Right renal cortex interstitium (tissue), 3 donors: ENCODE results near the gene IFNA8. TPM values are rescaled to one million over a fixed set of nuclear protein-coding genes. Genes with fewer than 3 reads are reported as not detected.
A peak's percentile ranks its signal among the peaks of the same experiment; 100 is the strongest.
"Not testable (repeated sequence)": the region's sequence is repeated elsewhere in the genome, so short reads cannot be mapped to it uniquely, and the experiment has no call there.

Experiments
- DNase-seq, 3 donors: peaks; one replicate each; pipeline ENCODE4 v3.0.0-alpha.2; 2013; ENCODE audit warnings: low read depth in 3 of 3, low spot score in 2 of 3
- polyA plus RNA-seq, 3 donors: library from polyadenylated mRNA; unstranded; fragments of 120-200 nt; gene quantifications; one replicate each; pipeline ENCODE4 v1.2.1, GENCODE V29; 2013; ENCODE audit not compliant: insufficient read length in 3 of 3

The IFNA8 gene
- polyA plus RNA-seq = not detected

DNA sequence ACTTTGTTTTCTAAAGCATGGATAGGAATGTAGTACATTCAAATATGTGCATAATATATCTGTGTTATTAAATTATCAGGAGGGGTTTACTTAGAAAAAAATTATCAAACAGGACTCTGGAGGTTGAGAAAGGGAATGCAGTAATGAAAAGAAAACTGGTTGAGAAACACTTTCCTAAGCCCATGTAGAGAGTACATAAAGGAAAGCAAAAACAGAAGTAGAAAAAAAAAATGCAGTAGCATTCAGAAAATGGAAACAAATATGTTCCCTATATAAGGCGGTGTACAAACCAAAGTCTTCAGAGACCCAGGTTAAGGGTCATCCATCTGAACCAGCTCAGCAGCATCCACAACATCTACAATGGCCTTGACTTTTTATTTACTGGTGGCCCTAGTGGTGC lies at the start of gene IFNA8:
Gene IFNA8 (plus strand): TSS at position 301 of the 400 bp plus-strand sequence. CDS start 60 bp downstream, at position 361.
- DNase-seq = no peak

DNA sequence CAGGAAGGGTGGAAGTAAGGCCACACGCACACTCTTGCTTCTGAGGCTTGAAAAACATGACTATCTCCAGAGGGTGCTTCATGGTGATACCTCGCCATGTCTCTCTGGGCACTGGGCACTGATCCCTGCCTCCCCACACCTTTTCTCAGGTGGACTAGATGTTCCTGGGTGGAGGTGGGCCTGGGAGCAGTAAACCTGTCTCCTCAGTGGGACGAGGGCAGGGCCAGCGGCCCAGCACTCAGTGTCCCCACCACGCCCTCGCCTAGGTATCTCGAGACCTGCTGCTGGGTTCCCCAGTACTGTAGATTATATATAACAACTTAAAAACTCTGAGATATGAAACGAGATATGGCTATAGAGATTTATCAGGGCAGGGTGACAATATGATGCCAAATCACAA lies 46.6 kb upstream of the IFNA8 start:
- no peak for DNase-seq

- DNase-seq = not testable (repeated sequence)
Observed at GRCh38 chr9:21367169-21367568, 41.7 kb upstream of the IFNA8 start.

DNA sequence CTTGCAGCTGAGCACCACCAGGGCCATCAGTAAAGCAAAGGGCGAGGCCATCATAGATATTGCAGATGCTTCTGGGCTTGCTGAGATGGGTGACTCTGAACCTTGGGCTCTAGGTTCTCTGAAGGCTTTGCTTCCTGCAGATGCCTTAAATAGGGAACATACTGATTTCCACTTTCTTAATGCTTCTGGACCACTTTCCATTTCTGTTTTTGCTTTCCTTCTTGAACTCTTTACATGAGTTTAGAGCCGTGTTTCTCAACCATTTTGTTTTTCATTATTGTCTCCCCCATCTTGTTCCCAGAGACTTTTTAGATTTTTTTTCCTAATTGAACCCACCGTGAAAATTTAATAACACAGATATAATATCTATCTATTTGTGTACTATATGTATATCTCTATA lies 41.0 kb upstream of the IFNA8 start, which contains the start of gene IFNA13:
Gene IFNA13 (minus strand): TSS at position 101 of the 400 bp plus-strand sequence. CDS start 47 bp downstream, at position 54.
- DNase-seq = no peak

DNA sequence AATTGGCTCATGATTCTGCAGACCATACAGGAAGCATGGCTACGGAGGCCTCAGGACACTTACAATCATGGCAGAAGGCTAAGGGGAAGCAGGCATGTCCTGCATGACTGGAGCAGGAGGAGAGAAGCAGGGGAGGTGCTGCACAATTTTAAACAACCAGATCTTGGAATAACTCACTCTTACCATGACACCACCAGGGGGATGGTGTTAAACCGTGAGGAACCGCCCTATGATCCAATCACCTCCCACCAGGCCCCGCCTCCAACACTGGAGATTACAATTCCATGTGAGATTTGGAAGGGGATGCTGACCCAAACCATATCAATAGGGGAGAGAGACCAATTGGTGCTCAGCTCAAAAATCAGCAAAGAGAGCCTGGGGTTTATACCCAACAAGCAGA lies 37.5 kb upstream of the IFNA8 start:
- not testable (repeated sequence) for DNase-seq

DNA sequence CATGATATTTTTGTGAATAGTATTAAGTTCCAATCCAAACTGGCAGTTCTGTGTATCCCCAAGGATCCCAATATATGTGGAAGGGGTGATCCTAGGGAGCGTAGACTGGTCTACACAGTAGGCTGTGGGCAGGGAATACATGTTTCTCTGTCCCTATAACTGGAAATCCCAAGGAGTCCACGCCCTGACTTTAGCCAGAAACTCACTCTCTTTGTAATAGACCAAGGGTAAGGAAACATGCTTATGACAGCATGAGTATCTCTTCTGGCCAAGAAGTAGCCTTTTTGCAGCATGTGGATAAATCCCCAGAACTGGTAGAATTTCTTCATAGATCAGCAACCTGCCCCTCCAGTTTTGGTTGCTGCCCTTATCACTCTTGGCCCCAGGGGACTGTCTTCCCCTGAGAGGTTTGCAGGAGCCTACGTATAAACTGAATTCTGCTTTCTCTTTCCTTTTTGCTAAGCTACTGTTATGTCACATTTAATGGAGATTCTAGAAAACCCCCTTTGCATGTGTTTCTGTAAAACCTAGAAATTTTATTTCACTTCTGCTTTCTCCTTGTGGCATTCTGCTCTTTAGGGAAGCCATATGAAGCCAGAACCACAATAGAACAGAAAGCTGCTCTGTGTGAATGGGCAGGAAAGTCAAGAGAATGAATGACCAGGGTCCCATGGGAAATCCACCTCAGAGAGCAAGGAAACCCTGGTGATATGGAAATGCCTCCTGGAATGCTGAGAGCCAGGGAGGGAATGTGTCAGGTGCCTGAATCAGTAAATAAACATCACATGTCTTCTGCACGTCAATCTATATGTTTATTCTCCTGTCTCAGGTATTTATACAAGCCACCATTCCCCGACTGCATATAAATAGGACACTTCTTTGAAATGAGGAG lies 27.2 kb upstream of the IFNA8 start:
- no peak for DNase-seq

GRCh38 chr9:21383627-21384026 lies 25.3 kb upstream of the IFNA8 start:
- no peak for DNase-seq

DNA sequence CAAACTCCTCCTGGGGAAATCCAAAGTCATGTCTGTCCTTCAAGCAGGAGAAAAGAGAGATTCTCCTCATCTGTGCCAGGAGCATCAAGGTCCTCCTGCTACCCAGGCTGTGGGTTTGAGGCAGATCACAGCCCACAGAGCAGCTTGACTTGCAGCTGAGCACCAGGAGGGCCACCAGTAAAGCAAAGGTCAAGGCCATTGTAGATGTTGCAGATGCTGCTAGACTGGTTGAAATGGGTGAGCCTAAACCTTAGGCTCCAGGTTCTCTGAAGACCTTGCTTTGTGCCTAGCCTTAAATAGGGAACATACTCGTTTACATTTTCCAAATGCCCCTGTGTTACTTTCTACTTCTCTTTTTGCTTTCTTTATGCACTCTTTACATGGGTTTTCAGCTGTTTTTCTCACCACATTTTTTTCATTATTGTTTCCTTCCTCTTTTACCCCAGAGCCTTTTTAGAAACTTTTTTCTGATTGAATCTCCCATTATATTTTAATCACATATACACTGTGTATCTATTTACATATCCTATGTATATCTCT lies 23.7 kb upstream of the IFNA8 start, which contains the start of gene IFNA2:
Gene IFNA2 (minus strand): TSS at position 268 of the 540 bp plus-strand sequence. CDS start 69 bp downstream, at position 199.
- no peak for DNase-seq

DNA sequence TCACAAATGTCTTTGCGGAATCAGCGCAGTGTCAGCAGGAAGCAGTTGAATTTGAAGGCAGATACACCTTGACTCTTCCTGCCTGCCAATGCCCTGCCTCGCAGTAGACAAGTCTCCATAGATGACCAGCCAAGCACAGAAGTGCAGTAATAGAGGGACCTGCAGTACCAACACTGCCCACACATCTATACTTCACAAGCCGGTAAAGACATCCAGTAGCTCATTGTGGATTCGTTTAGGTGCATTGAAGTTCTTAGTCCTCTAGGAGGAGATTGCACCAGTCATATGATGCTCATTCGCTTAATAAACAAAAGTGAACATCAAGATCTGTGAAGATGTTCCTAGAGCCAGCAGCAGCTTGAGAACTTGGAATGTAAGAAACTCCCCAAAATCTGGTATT lies 16.6 kb upstream of the IFNA8 start:
- DNase-seq = no peak

- DNase-seq = peak in 1 of 3 donors; percentile 24
Observed at GRCh38 chr9:21395778-21396717, 12.9 kb upstream of the IFNA8 start.

DNA sequence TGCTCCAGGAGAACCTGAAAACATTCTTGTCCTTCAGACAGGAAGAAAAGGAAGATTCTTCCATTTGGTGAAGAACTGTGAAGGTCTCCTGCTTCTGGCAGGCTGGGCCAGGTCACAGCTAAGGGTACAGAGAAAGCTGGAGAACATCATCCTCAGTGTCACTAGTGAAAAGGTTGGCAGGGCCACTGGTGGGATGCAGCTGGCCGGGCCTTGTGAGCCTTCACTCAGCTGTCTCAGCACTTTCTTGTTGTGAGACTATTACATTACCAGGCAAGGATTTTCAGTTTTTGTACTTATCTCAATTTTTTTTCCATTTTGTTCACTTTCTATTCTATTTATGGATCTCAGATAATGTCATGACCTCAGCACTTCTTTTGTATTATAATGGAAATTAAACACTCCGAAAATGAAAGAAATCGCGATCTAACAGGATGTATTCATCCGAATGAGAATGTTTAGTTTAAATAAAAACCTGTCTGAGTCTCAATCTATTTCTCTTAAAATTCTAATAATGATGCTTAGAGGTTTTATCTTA lies 9.9 kb upstream of the IFNA8 start:
- DNase-seq = no peak

DNA sequence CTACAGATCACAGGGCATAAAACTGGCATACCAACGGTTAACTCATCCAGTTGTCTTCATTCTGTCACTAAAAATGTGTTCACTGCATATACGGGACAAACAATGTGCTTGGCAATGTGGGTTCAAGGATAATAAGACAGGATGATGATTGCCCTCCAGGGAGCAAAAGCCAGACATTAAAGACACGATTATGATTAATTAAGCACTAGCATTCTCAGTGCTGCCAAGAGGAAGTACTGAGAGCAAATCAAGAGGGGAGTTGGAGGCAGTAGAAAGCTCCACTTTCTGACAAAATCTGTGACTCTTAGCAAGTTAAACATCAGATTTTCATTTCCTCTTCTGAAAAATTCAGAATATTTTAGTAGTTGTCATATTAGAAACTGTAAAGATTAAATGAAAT lies 9.0 kb upstream of the IFNA8 start:
- no peak for DNase-seq

- DNase-seq = no peak
Observed at GRCh38 chr9:21402386-21403251, 6.3 kb upstream of the IFNA8 start.

GRCh38 chr9:21404146-21404545 lies 4.8 kb upstream of the IFNA8 start:
- DNase-seq = no peak

DNA sequence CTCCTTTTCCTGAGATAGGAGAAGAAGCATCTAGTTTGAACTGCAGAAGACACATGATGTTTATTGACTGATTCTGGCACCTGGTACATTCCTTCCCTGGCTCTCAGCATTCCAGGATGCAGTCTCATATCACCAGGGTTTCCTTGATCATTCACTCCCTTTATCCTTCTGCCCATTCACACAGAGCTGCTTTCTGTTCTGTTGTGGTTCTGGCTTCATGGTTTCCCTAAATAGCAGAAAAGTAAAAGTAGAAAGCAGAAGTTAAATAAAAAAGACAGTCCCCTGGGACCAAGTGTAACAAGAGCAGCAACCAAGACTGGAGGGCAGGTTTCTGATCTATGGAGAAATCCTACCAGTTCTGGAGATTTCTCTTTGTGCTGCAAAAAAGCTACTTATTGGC lies 3.2 kb downstream of the IFNA8 start:
- no peak for DNase-seq

DNA sequence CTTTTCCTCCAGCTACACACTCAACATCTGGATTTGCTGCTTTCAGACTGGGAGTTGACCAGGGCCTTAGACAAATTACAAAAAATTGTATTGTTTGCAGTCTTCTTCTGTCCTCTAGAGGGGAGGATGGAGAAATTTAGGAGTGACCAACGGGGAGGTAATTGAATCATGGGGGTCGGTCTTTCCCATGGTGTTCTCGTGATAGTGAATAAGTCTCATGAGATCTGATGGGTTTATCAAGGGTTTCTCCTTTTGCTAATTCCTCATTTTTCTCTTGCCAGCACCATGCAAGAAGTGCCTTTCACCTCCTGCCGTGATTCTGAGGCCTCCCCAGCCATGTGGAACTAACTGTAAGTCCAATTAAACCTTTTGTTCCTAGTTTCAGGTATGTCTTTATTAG lies 4.2 kb downstream of the IFNA8 start:
- DNase-seq = no peak

DNA sequence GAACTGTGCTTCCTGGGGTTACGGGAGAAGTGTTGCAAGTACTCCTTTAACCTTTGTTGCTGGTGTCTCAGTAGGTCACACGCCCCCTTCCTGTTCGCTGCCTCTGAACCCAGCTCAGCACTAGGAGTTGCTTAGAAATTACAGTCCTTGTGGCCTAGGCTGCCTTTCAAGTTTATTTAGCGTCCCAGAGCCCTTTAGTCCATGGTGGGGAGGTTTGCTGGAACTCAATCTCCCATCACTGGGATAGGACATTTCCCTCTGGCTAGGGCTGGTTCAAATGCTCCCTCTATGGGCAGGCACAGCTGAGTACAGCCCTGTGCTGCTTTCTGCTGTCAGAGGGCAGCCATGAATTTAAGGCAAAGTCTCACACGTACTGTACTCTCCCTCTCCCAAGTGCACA lies 4.7 kb downstream of the IFNA8 start:
- DNase-seq = no peak

DNA sequence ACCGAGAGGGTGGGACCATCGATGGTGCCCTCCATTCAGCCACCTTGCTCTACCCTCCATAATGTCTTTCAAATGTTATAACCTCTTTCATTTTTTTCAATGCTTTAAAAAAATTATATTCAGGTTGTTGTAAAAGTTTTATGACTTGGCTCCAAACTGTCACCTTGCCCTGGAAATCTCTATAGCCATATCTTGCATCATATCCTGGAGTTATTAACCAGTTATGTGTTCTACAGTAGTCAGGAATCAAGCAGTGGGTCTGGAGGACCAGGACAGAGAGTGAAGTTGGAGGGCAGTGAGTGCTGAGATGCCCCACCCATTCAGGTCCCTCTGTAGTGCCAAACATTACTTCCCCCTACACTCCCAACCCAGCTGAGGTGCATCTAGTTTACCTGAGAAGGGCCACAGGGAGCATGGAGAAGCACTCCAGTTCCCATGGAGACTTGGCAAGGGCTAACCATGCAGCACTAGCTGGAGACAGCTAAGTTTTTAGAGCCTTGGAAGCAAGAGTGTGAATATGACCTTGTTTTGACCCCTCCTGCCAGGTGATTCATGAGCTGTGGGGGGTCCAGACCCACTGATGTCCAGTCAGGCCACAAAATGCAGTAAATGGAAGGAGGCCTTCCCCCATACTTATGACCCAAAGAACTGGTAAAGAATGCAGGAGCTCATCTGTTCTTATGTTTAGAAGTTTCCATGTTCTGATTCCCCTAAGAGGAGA lies 5.5 kb downstream of the IFNA8 start:
- no peak for DNase-seq
